ENCODE measurements around the gene LARP1.
"Not testable (repeated sequence)": the region's sequence is repeated elsewhere in the genome, so short reads cannot be mapped to it uniquely, and the experiment has no call there.

Gene LARP1

GRCh38 chr5:154721481-154722058, 33.6 kb upstream of the LARP1 start:
- Histone ChIP-seq H3K4me3 (ENCODE audit: low read length in 2 of 2) (no peak overlapping the region), H3K9me3 (ENCODE audit: control insufficient read depth in 2 of 2, low read length in 2 of 2) (no peaks in the 10 kb centered on the region), H3K27ac (ENCODE audit: low read depth in 2 of 2, low read length in 2 of 2) (no peak overlapping the region), H3K27me3 (ENCODE audit: control insufficient read depth in 2 of 2, insufficient read depth in 2 of 2, low read length in 2 of 2) (no peaks in the 10 kb centered on the region), H3K9ac (ENCODE audit: low read depth in 1 of 2, low read length in 2 of 2) (no peak overlapping the region), H3K4me1 (ENCODE audit: control insufficient read depth in 2 of 2, insufficient read depth in 2 of 2, low read length in 2 of 2) (peaks cover 3 to 9% of the 10 kb centered on the region in 2 donors), H3K36me3 (ENCODE audit: control insufficient read depth in 2 of 2, insufficient read depth in 2 of 2, low read length in 2 of 2) (no peaks in the 10 kb centered on the region)

GRCh38 chr5:154722097-154722496, 33.1 kb upstream of the LARP1 start:
- Histone ChIP-seq H3K4me1 (ENCODE audit: control insufficient read depth in 2 of 2, insufficient read depth in 2 of 2, low read length in 2 of 2) (peaks cover 3 to 9% of the 10 kb centered on the region in 2 donors), H3K9me3 (ENCODE audit: control insufficient read depth in 2 of 2, low read length in 2 of 2) (no peaks in the 10 kb centered on the region), H3K27me3 (ENCODE audit: control insufficient read depth in 2 of 2, insufficient read depth in 2 of 2, low read length in 2 of 2) (no peaks in the 10 kb centered on the region), H3K9ac (ENCODE audit: low read depth in 1 of 2, low read length in 2 of 2) (no peak overlapping the region), H3K4me3 (ENCODE audit: low read length in 2 of 2) (no peak overlapping the region), H3K27ac (ENCODE audit: low read depth in 2 of 2, low read length in 2 of 2) (no peak overlapping the region), H3K36me3 (ENCODE audit: control insufficient read depth in 2 of 2, insufficient read depth in 2 of 2, low read length in 2 of 2) (no peaks in the 10 kb centered on the region)

- Histone ChIP-seq H3K27me3 (ENCODE audit: control insufficient read depth in 2 of 2, insufficient read depth in 2 of 2, low read length in 2 of 2) (no peaks in the 10 kb centered on the region), H3K9me3 (ENCODE audit: control insufficient read depth in 2 of 2, low read length in 2 of 2) (no peaks in the 10 kb centered on the region), H3K9ac (ENCODE audit: low read depth in 1 of 2, low read length in 2 of 2) (no peak overlapping the region), H3K4me1 (ENCODE audit: control insufficient read depth in 2 of 2, insufficient read depth in 2 of 2, low read length in 2 of 2) (peaks cover 3 to 9% of the 10 kb centered on the region in 2 donors), H3K27ac (ENCODE audit: low read depth in 2 of 2, low read length in 2 of 2) (no peak overlapping the region), H3K36me3 (ENCODE audit: control insufficient read depth in 2 of 2, insufficient read depth in 2 of 2, low read length in 2 of 2) (no peaks in the 10 kb centered on the region), H3K4me3 (ENCODE audit: low read length in 2 of 2) (no peak overlapping the region)
These were observed 32.2 kb upstream of the LARP1 start for GRCh38 chr5:154722936-154723335.

- H3K9ac ChIP-seq (ENCODE audit: low read depth in 1 of 2, low read length in 2 of 2): no peak overlapping the region
- H3K9me3 ChIP-seq (ENCODE audit: control insufficient read depth in 2 of 2, low read length in 2 of 2): no peaks in the 10 kb centered on the region
- H3K36me3 ChIP-seq (ENCODE audit: control insufficient read depth in 2 of 2, insufficient read depth in 2 of 2, low read length in 2 of 2): no peaks in the 10 kb centered on the region
- H3K27me3 ChIP-seq (ENCODE audit: control insufficient read depth in 2 of 2, insufficient read depth in 2 of 2, low read length in 2 of 2): no peaks in the 10 kb centered on the region
- H3K4me3 ChIP-seq (ENCODE audit: low read length in 2 of 2): no peak overlapping the region
- H3K27ac ChIP-seq (ENCODE audit: low read depth in 2 of 2, low read length in 2 of 2): peak overlapping the region; percentile 7 to 11
- peaks cover 3 to 9% of the 10 kb centered on the region in 2 donors for H3K4me1 ChIP-seq (ENCODE audit: control insufficient read depth in 2 of 2, insufficient read depth in 2 of 2, low read length in 2 of 2)
These were observed 31.3 kb upstream of the LARP1 start for GRCh38 chr5:154723740-154724505.

- no peaks in the 10 kb centered on the region for H3K27me3 ChIP-seq (ENCODE audit: control insufficient read depth in 2 of 2, insufficient read depth in 2 of 2, low read length in 2 of 2)
- H3K4me3 ChIP-seq (ENCODE audit: low read length in 2 of 2): no peak overlapping the region
- no peak overlapping the region for H3K9ac ChIP-seq (ENCODE audit: low read depth in 1 of 2, low read length in 2 of 2)
- H3K27ac ChIP-seq (ENCODE audit: low read depth in 2 of 2, low read length in 2 of 2): no peak overlapping the region
- no peaks in the 10 kb centered on the region for H3K36me3 ChIP-seq (ENCODE audit: control insufficient read depth in 2 of 2, insufficient read depth in 2 of 2, low read length in 2 of 2)
- no peaks in the 10 kb centered on the region for H3K9me3 ChIP-seq (ENCODE audit: control insufficient read depth in 2 of 2, low read length in 2 of 2)
- peaks cover 3 to 9% of the 10 kb centered on the region in 2 donors for H3K4me1 ChIP-seq (ENCODE audit: control insufficient read depth in 2 of 2, insufficient read depth in 2 of 2, low read length in 2 of 2)
These were observed 27.8 kb upstream of the LARP1 start for GRCh38 chr5:154727361-154727760.

- Histone ChIP-seq H3K9me3 (ENCODE audit: control insufficient read depth in 2 of 2, low read length in 2 of 2) (no peaks in the 10 kb centered on the region), H3K4me3 (ENCODE audit: low read length in 2 of 2) (no peak overlapping the region), H3K27me3 (ENCODE audit: control insufficient read depth in 2 of 2, insufficient read depth in 2 of 2, low read length in 2 of 2) (no peaks in the 10 kb centered on the region), H3K4me1 (ENCODE audit: control insufficient read depth in 2 of 2, insufficient read depth in 2 of 2, low read length in 2 of 2) (peaks cover 3 to 4% of the 10 kb centered on the region in 2 donors), H3K36me3 (ENCODE audit: control insufficient read depth in 2 of 2, insufficient read depth in 2 of 2, low read length in 2 of 2) (no peaks in the 10 kb centered on the region), H3K9ac (ENCODE audit: low read depth in 1 of 2, low read length in 2 of 2) (no peak overlapping the region), H3K27ac (ENCODE audit: low read depth in 2 of 2, low read length in 2 of 2) (no peak overlapping the region)
These were observed 26.1 kb upstream of the LARP1 start for GRCh38 chr5:154728939-154729588.

- H3K27ac ChIP-seq (ENCODE audit: low read depth in 2 of 2, low read length in 2 of 2): no peak overlapping the region
- no peaks in the 10 kb centered on the region for H3K9me3 ChIP-seq (ENCODE audit: control insufficient read depth in 2 of 2, low read length in 2 of 2)
- H3K27me3 ChIP-seq (ENCODE audit: control insufficient read depth in 2 of 2, insufficient read depth in 2 of 2, low read length in 2 of 2): no peaks in the 10 kb centered on the region
- peaks cover 0 to under 1% of the 10 kb centered on the region in 2 donors for H3K4me1 ChIP-seq (ENCODE audit: control insufficient read depth in 2 of 2, insufficient read depth in 2 of 2, low read length in 2 of 2)
- H3K9ac ChIP-seq (ENCODE audit: low read depth in 1 of 2, low read length in 2 of 2): no peak overlapping the region
- H3K4me3 ChIP-seq (ENCODE audit: low read length in 2 of 2): no peak overlapping the region
- H3K36me3 ChIP-seq (ENCODE audit: control insufficient read depth in 2 of 2, insufficient read depth in 2 of 2, low read length in 2 of 2): no peaks in the 10 kb centered on the region
These were observed 25.6 kb upstream of the LARP1 start for GRCh38 chr5:154729613-154730012.

GRCh38 chr5:154730761-154731160, 24.4 kb upstream of the LARP1 start:
- not testable (repeated sequence) for H3K27me3 ChIP-seq (ENCODE audit: control insufficient read depth in 2 of 2, insufficient read depth in 2 of 2, low read length in 2 of 2); H3K4me3 ChIP-seq (ENCODE audit: low read length in 2 of 2); H3K9ac ChIP-seq (ENCODE audit: low read depth in 1 of 2, low read length in 2 of 2); H3K4me1 ChIP-seq (ENCODE audit: control insufficient read depth in 2 of 2, insufficient read depth in 2 of 2, low read length in 2 of 2); H3K9me3 ChIP-seq (ENCODE audit: control insufficient read depth in 2 of 2, low read length in 2 of 2); H3K27ac ChIP-seq (ENCODE audit: low read depth in 2 of 2, low read length in 2 of 2); H3K36me3 ChIP-seq (ENCODE audit: control insufficient read depth in 2 of 2, insufficient read depth in 2 of 2, low read length in 2 of 2)

- Histone ChIP-seq H3K9me3 (ENCODE audit: control insufficient read depth in 2 of 2, low read length in 2 of 2) (no peaks in the 10 kb centered on the region), H3K9ac (ENCODE audit: low read depth in 1 of 2, low read length in 2 of 2) (no peak overlapping the region), H3K27ac (ENCODE audit: low read depth in 2 of 2, low read length in 2 of 2) (no peak overlapping the region), H3K4me1 (ENCODE audit: control insufficient read depth in 2 of 2, insufficient read depth in 2 of 2, low read length in 2 of 2) (no peaks in the 10 kb centered on the region), H3K27me3 (ENCODE audit: control insufficient read depth in 2 of 2, insufficient read depth in 2 of 2, low read length in 2 of 2) (no peaks in the 10 kb centered on the region), H3K36me3 (ENCODE audit: control insufficient read depth in 2 of 2, insufficient read depth in 2 of 2, low read length in 2 of 2) (no peaks in the 10 kb centered on the region), H3K4me3 (ENCODE audit: low read length in 2 of 2) (no peak overlapping the region)
These were observed 23.0 kb upstream of the LARP1 start for GRCh38 chr5:154732212-154732611.
